Measurements from ENCODE around the gene VAMP8. TPM values are rescaled to one million over a fixed set of nuclear protein-coding genes. Genes with fewer than 3 reads are reported as not detected.

VAMP8 gene
- total RNA-seq, 1 donor from 2014 or later: 0.52 TPM

GRCh38 chr2:85575739-85576138, 1.6 kb upstream of the VAMP8 start:
- no peak overlapping the region for H3K4me2 ChIP-seq
- Mint-ChIP-seq H3K27me3 (ENCODE audit: insufficient read depth, low read depth) (peaks cover 11% of the 10 kb centered on the region), H3K9me3 (no peaks in the 10 kb centered on the region), H3K4me3 (no peak overlapping the region), H3K4me1 (peaks cover 42% of the 10 kb centered on the region), H3K36me3 (no peaks in the 10 kb centered on the region), H3K27ac (no peak overlapping the region)
- H3K36me3 ChIP-seq: no peaks in the 10 kb centered on the region
- H3K9me3 ChIP-seq (ENCODE audit: low read depth): no peaks in the 10 kb centered on the region
- no peaks in the 10 kb centered on the region for H4K20me1 ChIP-seq (ENCODE audit: low read depth)
- no peak overlapping the region for H3K9ac ChIP-seq
- DNase-seq (ENCODE audit: low spot score): no peak
- H2AFZ ChIP-seq (replicated peaks): no peak overlapping the region
- no peak overlapping the region for H3K4me3 ChIP-seq
- H3F3A ChIP-seq (ENCODE audit: low read depth): peaks cover 17% of the 10 kb centered on the region
- H3K27me3 ChIP-seq: peaks cover 98% of the 10 kb centered on the region
- H3K79me2 ChIP-seq (ENCODE audit: low read depth): no peaks in the 10 kb centered on the region
- TF ChIP-seq CTCF (IDR thresholded peaks at IDR 0.05) (no peak), EZH2phosphoT487 (IDR thresholded peaks at IDR 0.05) (no peak), EZH2 (IDR thresholded peaks at IDR 0.05) (no peak)
- H3K27ac ChIP-seq: no peak overlapping the region
- peaks cover 34% of the 10 kb centered on the region for H3K4me1 ChIP-seq

- H3K4me3 ChIP-seq: peak overlapping the region; percentile 35
- Mint-ChIP-seq H3K4me1 (peaks cover 49% of the 10 kb centered on the region), H3K4me3 (peak overlapping the region; percentile 73), H3K27me3 (ENCODE audit: insufficient read depth, low read depth) (peaks cover 9% of the 10 kb centered on the region), H3K27ac (peak overlapping the region; percentile 96), H3K9me3 (no peaks in the 10 kb centered on the region), H3K36me3 (peaks cover 2% of the 10 kb centered on the region)
- TF ChIP-seq EZH2phosphoT487 (IDR thresholded peaks at IDR 0.05) (no peak), CTCF (IDR thresholded peaks at IDR 0.05) (no peak), EZH2 (IDR thresholded peaks at IDR 0.05) (no peak)
- no peaks in the 10 kb centered on the region for H3K36me3 ChIP-seq
- no peak overlapping the region for H3K9ac ChIP-seq
- H3K27ac ChIP-seq: no peak overlapping the region
- no peak for DNase-seq (ENCODE audit: low spot score)
- peak overlapping the region; percentile 50 for H3K4me2 ChIP-seq
- H3K9me3 ChIP-seq (ENCODE audit: low read depth): no peaks in the 10 kb centered on the region
- H4K20me1 ChIP-seq (ENCODE audit: low read depth): no peaks in the 10 kb centered on the region
- no peaks in the 10 kb centered on the region for H3K79me2 ChIP-seq (ENCODE audit: low read depth)
- peaks cover 34% of the 10 kb centered on the region for H3K4me1 ChIP-seq
- peak overlapping the region; percentile 76 for H2AFZ ChIP-seq (replicated peaks)
- peaks cover 15% of the 10 kb centered on the region for H3F3A ChIP-seq (ENCODE audit: low read depth)
- peaks cover 98% of the 10 kb centered on the region for H3K27me3 ChIP-seq
These were observed 362 bp upstream of the VAMP8 start for GRCh38 chr2:85577063-85577385.

- TF ChIP-seq CTCF (IDR thresholded peaks at IDR 0.05): no peak
- no peak for TF ChIP-seq EZH2 (IDR thresholded peaks at IDR 0.05)
- Histone ChIP-seq H3K9ac (no peak overlapping the region), H3K27me3 (peaks cover 98% of the 10 kb centered on the region), H3K9me3 (ENCODE audit: low read depth) (no peaks in the 10 kb centered on the region), H2AFZ (replicated peaks) (peak overlapping the region; percentile 76), H3F3A (ENCODE audit: low read depth) (peaks cover 1% of the 10 kb centered on the region), H3K27ac (no peak overlapping the region), H4K20me1 (ENCODE audit: low read depth) (no peaks in the 10 kb centered on the region), H3K36me3 (no peaks in the 10 kb centered on the region), H3K79me2 (ENCODE audit: low read depth) (no peaks in the 10 kb centered on the region), H3K4me1 (peaks cover 25% of the 10 kb centered on the region), H3K4me2 (peak overlapping the region; percentile 50), H3K4me3 (no peak overlapping the region)
- no peaks in the 10 kb centered on the region for H3K9me3 Mint-ChIP-seq
- H3K4me3 Mint-ChIP-seq: peak overlapping the region; percentile 75
- H3K4me1 Mint-ChIP-seq: peaks cover 44% of the 10 kb centered on the region
- peaks cover 9% of the 10 kb centered on the region for H3K27me3 Mint-ChIP-seq (ENCODE audit: insufficient read depth, low read depth)
- DNase-seq (ENCODE audit: low spot score): no peak
- H3K27ac Mint-ChIP-seq: peak overlapping the region; percentile 96
- peaks cover 2% of the 10 kb centered on the region for H3K36me3 Mint-ChIP-seq
These were observed 1.1 kb downstream of the VAMP8 start for GRCh38 chr2:85578243-85579180.

All from neural progenitor cell (in vitro differentiated cells).